ENCODE data around the gene OR4S2.

- TF ChIP-seq, protein P1, sequence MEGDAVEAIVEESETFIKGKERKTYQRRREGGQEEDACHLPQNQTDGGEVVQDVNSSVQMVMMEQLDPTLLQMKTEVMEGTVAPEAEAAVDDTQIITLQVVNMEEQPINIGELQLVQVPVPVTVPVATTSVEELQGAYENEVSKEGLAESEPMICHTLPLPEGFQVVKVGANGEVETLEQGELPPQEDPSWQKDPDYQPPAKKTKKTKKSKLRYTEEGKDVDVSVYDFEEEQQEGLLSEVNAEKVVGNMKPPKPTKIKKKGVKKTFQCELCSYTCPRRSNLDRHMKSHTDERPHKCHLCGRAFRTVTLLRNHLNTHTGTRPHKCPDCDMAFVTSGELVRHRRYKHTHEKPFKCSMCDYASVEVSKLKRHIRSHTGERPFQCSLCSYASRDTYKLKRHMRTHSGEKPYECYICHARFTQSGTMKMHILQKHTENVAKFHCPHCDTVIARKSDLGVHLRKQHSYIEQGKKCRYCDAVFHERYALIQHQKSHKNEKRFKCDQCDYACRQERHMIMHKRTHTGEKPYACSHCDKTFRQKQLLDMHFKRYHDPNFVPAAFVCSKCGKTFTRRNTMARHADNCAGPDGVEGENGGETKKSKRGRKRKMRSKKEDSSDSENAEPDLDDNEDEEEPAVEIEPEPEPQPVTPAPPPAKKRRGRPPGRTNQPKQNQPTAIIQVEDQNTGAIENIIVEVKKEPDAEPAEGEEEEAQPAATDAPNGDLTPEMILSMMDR (IDR thresholded peaks at IDR 0.05; ENCODE audit: low read depth, low read length): no peak
- no peak for TF ChIP-seq EZH2phosphoT487 (IDR thresholded peaks at IDR 0.05; ENCODE audit: low read depth)
Observed at GRCh38 chr11:55673860-55674259, 25.7 kb downstream of the OR4S2 start.

Data from OCI-LY3 (cell line).